Thyroid gland (tissue), 4 donors: ENCODE results near the gene ALDH8A1. TPM values are rescaled to one million over a fixed set of nuclear protein-coding genes. Genes with fewer than 3 reads are reported as not detected.

Experiments used
- DNase-seq, 2 donors: peaks; one replicate each; pipeline ENCODE4 v3.0.0-alpha.2; 2019
- H3K27ac ChIP-seq, 3 donors: fragments of 200-600 bp; sonication (generic); 1 replicate in 2 of 3; 2 replicates in 1 of 3; pipeline ENCODE4 v1.5.1; 2016 to 2019; ENCODE audit warnings: mild to moderate bottlenecking in 1 of 3, moderate library complexity in 1 of 3
- H3K27me3 ChIP-seq: fragments of 200-600 bp; sonication (generic); one replicate; pipeline ENCODE4 v1.5.1; 2019
- H3K36me3 ChIP-seq, 2 donors: fragments of 200-600 bp; sonication (generic); one replicate each; pipeline ENCODE4 v1.5.1; 2016 to 2019
- H3K4me1 ChIP-seq, 2 donors: fragments of 200-600 bp; sonication (generic); one replicate each; pipeline ENCODE4 v1.5.1; 2017 to 2019
- H3K4me3 ChIP-seq, 3 donors: fragments of 200-600 bp; sonication (generic); replicated peaks in 1 of 3; 1 replicate in 2 of 3; 2 replicates in 1 of 3; pipeline ENCODE4 v1.5.1; 2016; ENCODE audit warnings: mild to moderate bottlenecking in 1 of 3
- H3K9me3 ChIP-seq: fragments of 200-600 bp; sonication (generic); one replicate; pipeline ENCODE4 v1.5.1; 2017
- CTCF ChIP-seq, 6 experiments: fragments of 200-600 bp in 3 of 6; fragments of 450-650 bp in 3 of 6; sonication (generic) in 3 of 6; IDR thresholded peaks; one replicate each; pipeline ENCODE4 v1.5.1; 2016 to 2019; ENCODE audit warnings: antibody characterized with exemption in 6 of 6, mild to moderate bottlenecking in 2 of 6, inconsistent platforms in 1 of 6, moderate library complexity in 1 of 6
- POLR2A ChIP-seq, 2 donors: fragments of 450-650 bp; IDR thresholded peaks; one replicate each; pipeline ENCODE4 v1.6.1; 2017; ENCODE audit warnings: antibody characterized with exemption in 2 of 2, mild to moderate bottlenecking in 2 of 2, moderate library complexity in 1 of 2
- WGBS, 2 donors: methylation state at CpG; one replicate each; pipeline ENCODE4 v1.1.5; 2017; 5-methylcytosine and 5-hydroxymethylcytosine counted together
- intact Hi-C: fragments of 100-400 bp; cut with DNase I; formaldehyde crosslinking; loops from one replicate; pipeline ENCODE4 v1.15.1; 2023
- total RNA-seq, 4 donors: library from RNA; depleted of rRNA; stranded (reverse); fragments of >200 nt; gene quantifications; one replicate each; pipeline ENCODE4 v1.2.3, GENCODE V29; 2016

ALDH8A1 gene
- total RNA-seq, 4 donors from 2014 or later, result 0.13 to 0.54 (median 0.33) TPM; not detected in 1

- Histone ChIP-seq H3K9me3 (no peaks in the 10 kb centered on the region), H3K4me3 (no peak overlapping the region), H3K4me1 (no peaks in the 10 kb centered on the region), H3K27ac (no peak overlapping the region), H3K36me3 (no peaks in the 10 kb centered on the region), H3K27me3 (no peaks in the 10 kb centered on the region)
- TF ChIP-seq POLR2A (IDR thresholded peaks at IDR 0.05) (no peak), CTCF (IDR thresholded peaks at IDR 0.05) (no peak)
- intact Hi-C loops, result no loop called here
- DNase-seq, result no peak
These were observed 1.8 kb downstream of the ALDH8A1 start for GRCh38 chr6:134948142-134948541.

DNA sequence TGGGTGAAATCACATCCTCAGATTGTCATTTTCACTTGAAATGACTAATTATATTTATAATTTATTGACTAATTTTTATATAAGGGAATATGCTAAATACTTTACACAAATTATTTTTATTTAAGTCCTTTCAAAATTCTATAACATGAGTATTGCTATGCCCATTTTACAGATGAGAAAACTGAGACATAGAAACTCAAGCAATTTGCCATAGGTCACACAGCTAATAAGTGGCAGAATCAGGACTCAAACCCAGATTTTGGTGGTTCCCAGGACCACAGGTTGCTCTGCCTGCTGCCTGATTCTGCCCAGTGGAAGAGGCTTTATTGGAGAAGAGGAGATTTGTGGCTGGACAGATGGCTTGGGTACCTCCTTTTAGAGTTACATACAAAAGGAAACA, 4.9 kb downstream of the ALDH8A1 start:
- no peak for TF ChIP-seq POLR2A (IDR thresholded peaks at IDR 0.05)
- no peak for TF ChIP-seq CTCF (IDR thresholded peaks at IDR 0.05)
- H3K27me3 ChIP-seq, result no peaks in the 10 kb centered on the region
- H3K4me3 ChIP-seq, result no peak overlapping the region
- intact Hi-C loops, result no loop called here
- no peaks in the 10 kb centered on the region for H3K9me3 ChIP-seq
- H3K36me3 ChIP-seq, result no peaks in the 10 kb centered on the region
- no peak overlapping the region for H3K27ac ChIP-seq
- H3K4me1 ChIP-seq, result no peaks in the 10 kb centered on the region
- DNase-seq, result no peak

DNA sequence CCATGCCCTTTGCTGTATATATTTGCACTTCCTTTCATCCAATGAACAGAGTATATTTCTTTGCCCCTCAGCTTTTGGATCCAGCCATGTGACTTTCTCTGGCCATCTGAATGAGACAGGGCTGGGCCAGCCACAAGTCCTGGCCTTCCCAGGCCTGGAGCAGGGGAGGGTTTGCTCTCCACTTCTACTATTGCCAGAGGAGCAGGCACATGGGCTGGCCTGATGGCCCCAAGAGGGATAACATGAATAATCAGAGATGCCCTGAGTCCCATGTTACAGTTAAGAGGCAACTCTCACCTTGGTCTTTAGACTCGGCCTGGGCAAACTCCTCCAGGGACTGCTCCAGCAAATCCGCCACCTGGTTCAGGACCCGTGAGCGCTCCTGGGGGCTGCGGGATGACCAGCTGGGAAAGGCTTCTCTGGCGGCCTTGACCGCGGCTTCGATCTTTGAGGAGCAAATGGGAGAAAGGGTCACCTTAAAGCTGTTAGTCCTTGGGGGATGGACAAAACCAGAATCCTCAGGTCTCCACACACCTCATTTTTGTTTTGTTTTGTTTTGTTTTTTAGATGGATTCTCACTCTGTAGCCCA, 6.3 kb downstream of the ALDH8A1 start:
- no peak for DNase-seq
- TF ChIP-seq POLR2A (IDR thresholded peaks at IDR 0.05), result no peak
- TF ChIP-seq CTCF (IDR thresholded peaks at IDR 0.05), result no peak
- Histone ChIP-seq H3K4me1 (no peaks in the 10 kb centered on the region), H3K36me3 (no peaks in the 10 kb centered on the region), H3K4me3 (no peak overlapping the region), H3K27me3 (no peaks in the 10 kb centered on the region), H3K9me3 (no peaks in the 10 kb centered on the region), H3K27ac (no peak overlapping the region)
- intact Hi-C loops, result no loop called here
- 93 to 97% methylated on average over 4 to 9 of the region's 9 CpGs for WGBS, 2 donors

GRCh38 chr6:134938896-134939295, 11.0 kb downstream of the ALDH8A1 start:
- TF ChIP-seq CTCF (IDR thresholded peaks at IDR 0.05), result no peak
- no peak for TF ChIP-seq POLR2A (IDR thresholded peaks at IDR 0.05)
- Histone ChIP-seq H3K4me1 (no peaks in the 10 kb centered on the region), H3K9me3 (no peaks in the 10 kb centered on the region), H3K27me3 (no peaks in the 10 kb centered on the region), H3K27ac (no peak overlapping the region), H3K36me3 (no peaks in the 10 kb centered on the region), H3K4me3 (no peak overlapping the region)
- intact Hi-C loops, result loop anchor here (10.0 kb wide), 1 partner anchor 814 kb away; no protein-coding TSS in a partner anchor
- DNase-seq, result no peak
- 66 to 84% methylated on average over 4 to 5 of the region's 5 CpGs for WGBS, 2 donors

- H3K36me3 ChIP-seq, result no peaks in the 10 kb centered on the region
These were observed 12.5 kb downstream of the ALDH8A1 start for GRCh38 chr6:134937426-134937825.

More at GRCh38 chr6:134937426-134937825, 12.5 kb downstream of the ALDH8A1 start:
- WGBS, 2 donors, result 85 to 89% methylated on average over 5 of the region's 5 CpGs
- TF ChIP-seq POLR2A (IDR thresholded peaks at IDR 0.05) (no peak), CTCF (IDR thresholded peaks at IDR 0.05) (no peak)
- Histone ChIP-seq H3K27ac (no peak overlapping the region), H3K4me1 (no peaks in the 10 kb centered on the region), H3K9me3 (no peaks in the 10 kb centered on the region), H3K27me3 (no peaks in the 10 kb centered on the region), H3K4me3 (no peak overlapping the region)
- no peak for DNase-seq
- intact Hi-C loops, result loop anchor here (10.0 kb wide), 1 partner anchor 813 kb away; no protein-coding TSS in a partner anchor
